K562 (cell line): ENCODE data around the gene CUTC.

ENCODE experiments used
- CTCF ChIP-seq, 3 experiments: IDR thresholded peaks in 2 of 3; conservative IDR thresholded peaks in 1 of 3; 2 replicates each; pipeline ENCODE4 v1.5.1; 2011 to 2012; ENCODE audit warnings: low read length in 3 of 3, mild to moderate bottlenecking in 3 of 3, control low read depth in 2 of 3, improper control_type of control experiment in 1 of 3, inconsistent platforms in 1 of 3, low read depth in 1 of 3, mixed read lengths in 1 of 3, moderate library complexity in 1 of 3; ENCODE audit not compliant: insufficient read depth in 2 of 3
- E2F4 ChIP-seq: sonication (generic); formaldehyde crosslinking; IDR thresholded peaks from 2 replicates; pipeline ENCODE4 v1.8.0; 2022; ENCODE audit warnings: mild to moderate bottlenecking, low read depth, missing genetic modification reagents
- ELK1 ChIP-seq: sonication (generic); formaldehyde crosslinking; IDR thresholded peaks from 2 replicates; pipeline ENCODE4 v1.8.1; 2022; ENCODE audit warnings: missing genetic modification reagents
- MBD2 ChIP-seq: sonication (generic); IDR thresholded peaks from 2 replicates; pipeline ENCODE4 v1.6.1; 2016; ENCODE audit warnings: low read depth, borderline replicate concordance
- OTX1 ChIP-seq: fragments of 450-650 bp; formaldehyde crosslinking; IDR thresholded peaks from 2 replicates; pipeline ENCODE4 v1.4.0; 2022; ENCODE audit warnings: mild to moderate bottlenecking
- RBM15 ChIP-seq: fragments of 200-400 bp; formaldehyde crosslinking; IDR thresholded peaks from 2 replicates; pipeline ENCODE4 v1.6.1; 2018; ENCODE audit warnings: mild to moderate bottlenecking, low read length, moderate library complexity; ENCODE audit not compliant: insufficient read depth

GRCh38 chr10:99787782-99788445, 55.9 kb downstream of the CUTC start:
- TF ChIP-seq E2F4 (CRISPR knock-in tag) (no peak), RBM15 (no peak), CTCF (IDR thresholded peaks at IDR 0.05 in 2 of 3, conservative IDR thresholded peaks at IDR 0.05 in 1 of 3; ENCODE audit: insufficient read depth in 2 of 3, low read depth in 1 of 3, low read length in 3 of 3) (no peak), OTX1 (CRISPR knock-in tag) (no peak), ELK1 (CRISPR knock-in tag) (no peak), MBD2 (no peak)
